Measurements from ENCODE around the gene MAP3K4. TPM values are rescaled to one million over a fixed set of nuclear protein-coding genes. Genes with fewer than 3 reads are reported as not detected.

The MAP3K4 gene
- polyA plus RNA-seq, 3 donors: 3.2 to 12.3 (median 3.5) TPM

DNA sequence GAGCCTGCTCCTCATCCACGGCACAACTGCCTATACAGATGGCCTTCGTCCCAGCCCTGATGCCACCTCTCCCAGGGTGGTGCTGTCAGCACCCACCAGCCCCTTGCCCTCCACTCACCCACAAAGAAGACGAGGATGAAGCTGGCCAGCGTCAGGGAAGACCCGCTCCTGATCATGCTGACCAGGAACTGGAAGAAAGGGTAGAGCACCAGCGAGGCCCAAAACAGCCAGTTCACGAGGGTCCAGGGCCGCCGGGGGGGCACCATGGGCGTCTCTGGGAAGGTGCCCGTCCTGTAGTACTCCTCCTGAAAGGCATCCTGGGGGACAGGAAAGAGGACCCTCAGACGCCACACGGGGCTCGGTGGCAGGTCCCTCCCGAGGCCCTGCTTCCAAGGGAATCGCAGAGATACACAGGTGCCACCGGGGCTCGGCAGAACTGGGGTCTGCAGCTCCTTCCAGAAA lies 147.8 kb downstream of the MAP3K4 start:
- intact Hi-C loops (cut with micrococcal nuclease): no loop called here
- peaks cover 0 to 4% (median 0%) of the 10 kb centered on the region in 3 donors for H3K27me3 Mint-ChIP-seq (ENCODE audit: low read depth in 3 of 3)
- Histone ChIP-seq H3K79me2 (ENCODE audit: insufficient read depth, low read length) (no peaks in the 10 kb centered on the region), H3K9me3 (replicated peaks in 1 of 2; ENCODE audit: control insufficient read depth in 1 of 2, insufficient read depth in 1 of 2, low read length in 2 of 2) (no peaks in the 10 kb centered on the region), H3K27ac (ENCODE audit: low read depth in 1 of 2, low read length in 2 of 2) (no peak overlapping the region), H3K4me1 (ENCODE audit: control insufficient read depth in 1 of 2, insufficient read depth in 2 of 2, low read length in 2 of 2) (peaks cover 11 to 12% of the 10 kb centered on the region in 2 donors), H3K4me3 (replicated peaks in 1 of 3; ENCODE audit: low read depth in 2 of 3, low read length in 3 of 3) (no peak overlapping the region), H3K36me3 (replicated peaks in 1 of 2; ENCODE audit: control insufficient read depth in 1 of 2, insufficient read depth in 2 of 2, low read length in 2 of 2) (no peaks in the 10 kb centered on the region), H3K9ac (ENCODE audit: insufficient read depth, low read length, poor library complexity, severe bottlenecking) (no peak overlapping the region), H3K27me3 (ENCODE audit: control insufficient read depth in 2 of 2, insufficient read depth in 2 of 2, low read length in 2 of 2) (no peaks in the 10 kb centered on the region), H3K4me2 (replicated peaks; ENCODE audit: extremely low read depth, low read length, poor library complexity, severe bottlenecking) (no peak overlapping the region), H4K20me1 (ENCODE audit: insufficient read depth, low read length) (no peaks in the 10 kb centered on the region), H2AFZ (ENCODE audit: insufficient read depth, low read depth, low read length, poor library complexity, severe bottlenecking) (no peak overlapping the region)
- 93% methylated on average over 18 of the region's 18 CpGs for WGBS (ENCODE audit: insufficient coverage)
- peaks cover 13% of the 10 kb centered on the region for H3K4me1 Mint-ChIP-seq
- no peak for DNase-seq
- H3K36me3 Mint-ChIP-seq: peaks cover 14 to 16% of the 10 kb centered on the region in 2 donors
- peak overlapping the region in 2 of 7 donors; percentile 28 to 55 for H3K27ac Mint-ChIP-seq
- TF ChIP-seq CTCF (IDR thresholded peaks at IDR 0.05): no peak
- peaks cover 0 to 5% (median 1%) of the 10 kb centered on the region in 7 donors for H3K9me3 Mint-ChIP-seq
- no peak overlapping the region for H3K4me3 Mint-ChIP-seq

DNA sequence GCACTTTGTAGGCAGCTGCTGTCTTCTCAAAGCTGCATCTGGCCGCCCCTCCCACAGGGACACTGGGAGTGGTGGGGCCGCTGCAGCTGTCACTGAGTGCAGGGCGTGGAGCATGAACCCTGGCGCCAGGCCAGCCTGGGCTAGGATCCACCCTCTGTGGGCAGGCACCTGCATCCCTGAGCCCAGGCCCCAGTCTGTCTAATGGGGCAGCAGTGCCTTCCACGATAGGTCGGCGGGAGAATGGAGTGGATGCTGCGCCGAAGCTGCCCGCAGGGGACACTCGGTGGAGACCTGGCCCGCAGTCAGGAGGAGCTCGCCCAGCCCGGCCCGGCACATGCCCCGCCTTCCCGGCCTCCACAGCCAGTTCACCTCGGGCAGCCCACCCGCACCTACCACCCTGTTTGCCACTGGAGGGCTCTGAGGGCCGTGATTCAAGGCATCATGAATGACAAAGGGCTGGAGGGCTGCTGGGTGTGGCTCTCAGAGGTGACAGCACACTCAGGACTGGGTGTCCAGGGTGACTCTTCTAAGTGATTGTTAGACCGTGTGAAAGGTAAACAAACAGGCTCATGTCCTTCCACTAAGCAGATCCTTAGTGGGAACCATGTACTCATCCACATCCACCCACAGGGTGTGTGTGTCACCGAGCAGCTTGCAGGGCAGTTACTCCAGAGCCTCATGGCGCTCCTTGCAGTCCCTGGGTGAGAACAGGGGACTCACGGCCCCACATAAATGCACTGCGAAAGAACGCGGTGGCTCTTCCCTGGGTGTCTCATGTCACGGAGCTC lies 148.4 kb downstream of the MAP3K4 start:
- intact Hi-C loops (cut with micrococcal nuclease): no loop called here
- H3K9ac ChIP-seq (ENCODE audit: insufficient read depth, low read length, poor library complexity, severe bottlenecking): no peak overlapping the region
- Mint-ChIP-seq H3K36me3 (peaks cover 14 to 16% of the 10 kb centered on the region in 2 donors), H3K27me3 (ENCODE audit: low read depth in 3 of 3) (peaks cover 0 to 4% (median 0%) of the 10 kb centered on the region in 3 donors), H3K4me1 (peaks cover 13% of the 10 kb centered on the region), H3K27ac (peak overlapping the region in 1 of 7 donors; percentile 37), H3K4me3 (no peak overlapping the region), H3K9me3 (peaks cover 0 to 5% (median 1%) of the 10 kb centered on the region in 7 donors)
- peaks cover 11 to 12% of the 10 kb centered on the region in 2 donors for H3K4me1 ChIP-seq (ENCODE audit: control insufficient read depth in 1 of 2, insufficient read depth in 2 of 2, low read length in 2 of 2)
- H3K36me3 ChIP-seq (replicated peaks in 1 of 2; ENCODE audit: control insufficient read depth in 1 of 2, insufficient read depth in 2 of 2, low read length in 2 of 2): no peaks in the 10 kb centered on the region
- no peaks in the 10 kb centered on the region for H4K20me1 ChIP-seq (ENCODE audit: insufficient read depth, low read length)
- WGBS (ENCODE audit: insufficient coverage): 95% methylated on average over 25 of the region's 28 CpGs
- TF ChIP-seq CTCF (IDR thresholded peaks at IDR 0.05): no peak
- no peaks in the 10 kb centered on the region for H3K79me2 ChIP-seq (ENCODE audit: insufficient read depth, low read length)
- no peak overlapping the region for H3K4me3 ChIP-seq (replicated peaks in 1 of 3; ENCODE audit: low read depth in 2 of 3, low read length in 3 of 3)
- no peak for DNase-seq
- no peak overlapping the region for H3K27ac ChIP-seq (ENCODE audit: low read depth in 1 of 2, low read length in 2 of 2)
- no peaks in the 10 kb centered on the region for H3K27me3 ChIP-seq (ENCODE audit: control insufficient read depth in 2 of 2, insufficient read depth in 2 of 2, low read length in 2 of 2)
- no peaks in the 10 kb centered on the region for H3K9me3 ChIP-seq (replicated peaks in 1 of 2; ENCODE audit: control insufficient read depth in 1 of 2, insufficient read depth in 1 of 2, low read length in 2 of 2)
- no peak overlapping the region for H3K4me2 ChIP-seq (replicated peaks; ENCODE audit: extremely low read depth, low read length, poor library complexity, severe bottlenecking)
- H2AFZ ChIP-seq (ENCODE audit: insufficient read depth, low read depth, low read length, poor library complexity, severe bottlenecking): no peak overlapping the region

Data from CD14-positive monocyte (primary cell).